Right renal pelvis (tissue), 4 donors: Measurements from ENCODE around the gene TOB1. TPM values are rescaled to one million over a fixed set of nuclear protein-coding genes. Genes with fewer than 3 reads are reported as not detected.

Experiments
- polyA plus RNA-seq, 4 donors: library from polyadenylated mRNA; unstranded; fragments of 120-200 nt; gene quantifications; one replicate each; pipeline ENCODE4 v1.2.1, GENCODE V29; 2013; ENCODE audit not compliant: insufficient read length in 4 of 4

The TOB1 gene
- polyA plus RNA-seq, 4 donors: 36.9 to 63.5 (median 43.3) TPM

Other genes starting within 250 kb of the TOB1 start
- 10 to 100 TPM in 1 of 4 donors, 1 to 10 TPM in 3; 6.9 to 11.3 (median 9.7) TPM for gene ABCC3, start 231.5 kb downstream of the TOB1 start, polyA plus RNA-seq
- 10 to 100 TPM; 41.0 to 51.6 (median 49.3) TPM for gene ANKRD40, start 158.4 kb downstream of the TOB1 start, polyA plus RNA-seq
- gene LUC7L3, start 146.8 kb downstream of the TOB1 start, polyA plus RNA-seq: 100 to 1,000 TPM; 493 to 644 (median 630) TPM
- gene ANKRD40CL, start 98.8 kb downstream of the TOB1 start, polyA plus RNA-seq: under 1 TPM in 3 of 4 donors, not detected in 1; 0.17 to 0.37 (median 0.18) TPM
- 1 to 10 TPM in 3 of 4 donors, under 1 TPM in 1; 0.89 to 1.6 (median 1.3) TPM for gene WFIKKN2, start 30.8 kb downstream of the TOB1 start, polyA plus RNA-seq